Neuronal stem cell (in vitro differentiated cells): Measurements from ENCODE around the gene ZNF497.

ENCODE experiments used
- DNase-seq: peaks from one replicate; pipeline ENCODE4 v3.0.0-alpha.2; 2013; ENCODE audit warnings: low spot score
- H2AFZ ChIP-seq: one replicate; pipeline ENCODE4 v1.6.1; 2013; ENCODE audit warnings: mild to moderate bottlenecking, low read length, inconsistent platforms
- H2AK5ac ChIP-seq: 2 replicates; pipeline ENCODE4 v1.6.1; 2013; ENCODE audit warnings: low read depth, mild to moderate bottlenecking, inconsistent platforms, low read length, moderate library complexity, mixed read lengths
- H2BK120ac ChIP-seq: 2 replicates; pipeline ENCODE4 v1.6.1; 2013; ENCODE audit warnings: low read depth, mild to moderate bottlenecking, inconsistent platforms, low read length, moderate library complexity, mixed read lengths
- H2BK12ac ChIP-seq: one replicate; pipeline ENCODE4 v1.6.1; 2013; ENCODE audit warnings: low read length, inconsistent platforms
- H2BK15ac ChIP-seq: 2 replicates; pipeline ENCODE4 v1.6.1; 2013; ENCODE audit warnings: mild to moderate bottlenecking, low read length, inconsistent platforms, mixed read lengths
- H2BK5ac ChIP-seq: one replicate; pipeline ENCODE4 v1.6.1; 2013; ENCODE audit warnings: inconsistent platforms, mild to moderate bottlenecking, low read length, moderate library complexity
- H3K14ac ChIP-seq: one replicate; pipeline ENCODE4 v1.6.1; 2013; ENCODE audit warnings: low read length, inconsistent platforms
- H3K18ac ChIP-seq: 2 replicates; pipeline ENCODE4 v1.6.1; 2013; ENCODE audit warnings: low read length, inconsistent platforms
- H3K23ac ChIP-seq: 2 replicates; pipeline ENCODE4 v1.6.1; 2013; ENCODE audit warnings: low read depth, mild to moderate bottlenecking, mixed read lengths, low read length, inconsistent platforms; ENCODE audit not compliant: poor library complexity
- H3K27ac ChIP-seq: replicated peaks from 3 replicates; pipeline ENCODE4 v1.5.1; 2013; ENCODE audit warnings: low read length, inconsistent platforms
- H3K27me3 ChIP-seq, 3 experiments: 2 replicates each; pipeline ENCODE4 v1.6.1; 2013; ENCODE audit warnings: low read length in 3 of 3, mild to moderate bottlenecking in 2 of 3, inconsistent platforms in 1 of 3, low read depth in 1 of 3, mixed read lengths in 1 of 3, moderate library complexity in 1 of 3; ENCODE audit not compliant: control insufficient read depth in 3 of 3, insufficient read depth in 3 of 3
- H3K36me3 ChIP-seq, 2 donors: replicated peaks in 1 of 2; 2 replicates each; pipeline ENCODE4 v1.6.1; 2013; ENCODE audit warnings: low read length in 2 of 2; ENCODE audit not compliant: control insufficient read depth in 2 of 2, insufficient read depth in 2 of 2
- H3K4ac ChIP-seq: 2 replicates; pipeline ENCODE4 v1.6.1; 2013; ENCODE audit warnings: inconsistent platforms, mild to moderate bottlenecking, low read length, moderate library complexity
- H3K4me1 ChIP-seq, 2 donors: 1 replicate in 1 of 2; 2 replicates in 1 of 2; pipeline ENCODE4 v1.6.1; 2013; ENCODE audit warnings: low read length in 2 of 2, low read depth in 1 of 2; ENCODE audit not compliant: control insufficient read depth in 2 of 2, insufficient read depth in 1 of 2
- H3K4me2 ChIP-seq: one replicate; pipeline ENCODE4 v1.6.1; 2013; ENCODE audit warnings: mild to moderate bottlenecking, low read length, inconsistent platforms; ENCODE audit not compliant: insufficient read depth, poor library complexity, severe bottlenecking
- H3K4me3 ChIP-seq, 2 donors: 2 replicates each; pipeline ENCODE4 v1.5.1; 2013; ENCODE audit warnings: low read length in 2 of 2, mild to moderate bottlenecking in 2 of 2, inconsistent platforms in 1 of 2, moderate library complexity in 1 of 2
- H3K79me1 ChIP-seq: one replicate; pipeline ENCODE4 v1.6.1; 2013; ENCODE audit warnings: low read depth, mild to moderate bottlenecking, inconsistent platforms, low read length, moderate library complexity
- H3K9ac ChIP-seq: one replicate; pipeline ENCODE4 v1.6.1; 2013; ENCODE audit warnings: mild to moderate bottlenecking, low read depth, low read length, inconsistent platforms; ENCODE audit not compliant: poor library complexity
- H3K9me3 ChIP-seq, 2 donors: replicated peaks in 1 of 2; 2 replicates each; pipeline versions ENCODE3 to v1.6.1; 2013; ENCODE audit warnings: low read length in 2 of 2, mild to moderate bottlenecking in 2 of 2, inconsistent platforms in 1 of 2, low read depth in 1 of 2, mixed read lengths in 1 of 2, moderate library complexity in 1 of 2; ENCODE audit not compliant: control insufficient read depth in 2 of 2, insufficient read depth in 1 of 2
- H4K8ac ChIP-seq: one replicate; pipeline ENCODE4 v1.6.1; 2013; ENCODE audit warnings: low read depth, mild to moderate bottlenecking, inconsistent platforms, low read length, moderate library complexity
- H4K91ac ChIP-seq: one replicate; pipeline ENCODE4 v1.6.1; 2013; ENCODE audit warnings: low read length, low read depth, mild to moderate bottlenecking, inconsistent platforms; ENCODE audit not compliant: poor library complexity
- WGBS, 2 donors: extraction: QIAGEN DNeasy Blood & Tissue Kit; methylation state at CpG; one replicate each; pipeline ENCODE4 v1.1.7; 2013; ENCODE audit warnings: missing lambda C conversion rate in 2 of 2, mixed read lengths in 1 of 2; ENCODE audit not compliant: insufficient read length in 2 of 2, insufficient replicate concordance in 1 of 2; ENCODE audit errors: extremely low coverage in 2 of 2; 5-methylcytosine and 5-hydroxymethylcytosine counted together

Gene ZNF497

GRCh38 chr19:58332697-58333096 is 29.9 kb downstream of the ZNF497 start:
- DNase-seq: no peak
- H3K4me3 ChIP-seq: no peak overlapping the region
- no peak overlapping the region for H3K27ac ChIP-seq
- no peak overlapping the region for H3K14ac ChIP-seq
- no CpG with 5 or more reads among the region's 1 CpG for WGBS, 2 donors
- no peak overlapping the region for H3K4me2 ChIP-seq
- H3K4me1 ChIP-seq: peaks cover under 1 to 4% of the 10 kb centered on the region in 2 donors
- H2BK12ac ChIP-seq: no peak overlapping the region
- no peak overlapping the region for H3K18ac ChIP-seq
- H2AK5ac ChIP-seq: no peak overlapping the region
- no peak overlapping the region for H2BK120ac ChIP-seq
- H2BK5ac ChIP-seq: no peak overlapping the region
- H3K23ac ChIP-seq: no peak overlapping the region
- no peak overlapping the region for H3K9ac ChIP-seq
- no peaks in the 10 kb centered on the region for H3K79me1 ChIP-seq
- no peaks in the 10 kb centered on the region for H3K9me3 ChIP-seq
- H3K27me3 ChIP-seq: no peaks in the 10 kb centered on the region
- H2AFZ ChIP-seq: no peak overlapping the region
- no peak overlapping the region for H4K91ac ChIP-seq
- H3K36me3 ChIP-seq: peaks cover 11 to 29% of the 10 kb centered on the region in 2 donors
- no peak overlapping the region for H2BK15ac ChIP-seq
- H3K4ac ChIP-seq: no peak overlapping the region
- no peak overlapping the region for H4K8ac ChIP-seq

GRCh38 chr19:58330458-58330857 is 32.1 kb downstream of the ZNF497 start:
- Histone ChIP-seq H3K14ac (no peak overlapping the region), H2AK5ac (no peak overlapping the region), H3K4me2 (no peak overlapping the region), H3K18ac (no peak overlapping the region), H3K36me3 (peaks cover 3 to 10% of the 10 kb centered on the region in 2 donors), H3K4me3 (no peak overlapping the region), H2AFZ (no peak overlapping the region), H3K4ac (no peak overlapping the region), H2BK120ac (no peak overlapping the region), H2BK15ac (no peak overlapping the region), H4K8ac (no peak overlapping the region), H2BK5ac (no peak overlapping the region), H3K23ac (no peak overlapping the region), H4K91ac (no peak overlapping the region), H3K9me3 (no peaks in the 10 kb centered on the region), H3K27ac (no peak overlapping the region), H3K27me3 (no peaks in the 10 kb centered on the region), H3K9ac (no peak overlapping the region), H3K79me1 (peaks cover 3% of the 10 kb centered on the region), H2BK12ac (no peak overlapping the region), H3K4me1 (peaks cover 4 to 8% of the 10 kb centered on the region in 2 donors)
- DNase-seq: no peak
- WGBS, 2 donors: no CpG with 5 or more reads among the region's 4 CpGs

- Histone ChIP-seq H3K14ac (no peak overlapping the region), H3K18ac (no peak overlapping the region), H3K36me3 (peaks cover 2 to 9% of the 10 kb centered on the region in 2 donors), H4K8ac (no peak overlapping the region), H3K4me1 (peaks cover 5 to 8% of the 10 kb centered on the region in 2 donors), H3K27ac (no peak overlapping the region), H2AK5ac (no peak overlapping the region), H3K4ac (no peak overlapping the region), H3K23ac (no peak overlapping the region), H2BK15ac (no peak overlapping the region), H2BK120ac (no peak overlapping the region), H3K27me3 (no peaks in the 10 kb centered on the region), H2BK12ac (no peak overlapping the region), H2AFZ (peak overlapping the region; percentile 56), H3K4me2 (no peak overlapping the region), H3K79me1 (peaks cover 7% of the 10 kb centered on the region), H4K91ac (no peak overlapping the region), H2BK5ac (no peak overlapping the region), H3K9ac (no peak overlapping the region), H3K4me3 (peak overlapping the region in 1 of 2 donors; percentile 74), H3K9me3 (no peaks in the 10 kb centered on the region)
- DNase-seq: peak; percentile 47
- no CpG with 5 or more reads among the region's 10 CpGs for WGBS, 2 donors
These were observed 33.6 kb downstream of the ZNF497 start for GRCh38 chr19:58328999-58329398.

GRCh38 chr19:58326914-58327726 is 35.4 kb downstream of the ZNF497 start, which contains the start of gene ZSCAN22:
Gene ZSCAN22, plus strand, starts transcription at chr19:58326994. Its CDS starts 7,809 bp downstream, at chr19:58334803.
- peak within 1 kb of the TSS; percentile 30 for H2BK5ac ChIP-seq
- peak within 1 kb of the TSS; percentile 89 for H3K18ac ChIP-seq
- H4K91ac ChIP-seq: no peak within 1 kb of the TSS
- H2BK120ac ChIP-seq: peak within 1 kb of the TSS; percentile 38
- peaks cover 5 to 8% of the 10 kb centered on the region in 2 donors for H3K4me1 ChIP-seq
- peak within 1 kb of the TSS; percentile 97 for H2AFZ ChIP-seq
- peak within 1 kb of the TSS; percentile 34 for H3K27ac ChIP-seq
- H3K4ac ChIP-seq: peak within 1 kb of the TSS; percentile 61
- H4K8ac ChIP-seq: peak within 1 kb of the TSS; percentile 53
- no peaks in the 10 kb centered on the region for H3K9me3 ChIP-seq
- peak within 1 kb of the TSS; percentile 91 for H2BK12ac ChIP-seq
- peak within 1 kb of the TSS; percentile 100 for H3K9ac ChIP-seq
- H3K27me3 ChIP-seq: no peaks in the 10 kb centered on the region
- H3K4me2 ChIP-seq: peak within 1 kb of the TSS; percentile 95
- no CpG with 5 or more reads among the region's 62 CpGs for WGBS, 2 donors
- DNase-seq: peak; percentile 95
- H3K79me1 ChIP-seq: peaks cover 7% of the 10 kb centered on the region
- H3K36me3 ChIP-seq: peaks cover 4 to 18% of the 10 kb centered on the region in 2 donors
- peak within 1 kb of the TSS; percentile 74 to 97 for H3K4me3 ChIP-seq
- peak within 1 kb of the TSS; percentile 99 for H3K23ac ChIP-seq
- peak within 1 kb of the TSS; percentile 38 for H2BK15ac ChIP-seq
- H2AK5ac ChIP-seq: peak within 1 kb of the TSS; percentile 86
- H3K14ac ChIP-seq: peak within 1 kb of the TSS; percentile 95
